ENCODE measurements around the gene VARS2.
A peak's percentile ranks its signal among the peaks of the same experiment; 100 is the strongest.
"Not testable (repeated sequence)": the region's sequence is repeated elsewhere in the genome, so short reads cannot be mapped to it uniquely, and the experiment has no call there.

The VARS2 gene

GRCh38 chr6:30960907-30961673 lies 47.1 kb downstream of the VARS2 start:
- in situ Hi-C loops (cut with HindIII; ENCODE audit: low sequenced_read_pairs), result no loop called here
- no peak overlapping the region for H3K4me3 ChIP-seq (ENCODE audit: low read depth, low read length)
- DNase-seq (ENCODE audit: low read depth, low spot score), result peak; percentile 17
- TF ChIP-seq CTCF (IDR thresholded peaks at IDR 0.05; ENCODE audit: low read depth, low read length), result no peak

- no peak for TF ChIP-seq CTCF (IDR thresholded peaks at IDR 0.05; ENCODE audit: low read depth, low read length)
- no peak overlapping the region for H3K4me3 ChIP-seq (ENCODE audit: low read depth, low read length)
- DNase-seq (ENCODE audit: low read depth, low spot score), result no peak
- in situ Hi-C loops (cut with HindIII; ENCODE audit: low sequenced_read_pairs), result no loop called here
Measured at GRCh38 chr6:30962716-30963115, 48.7 kb downstream of the VARS2 start.

GRCh38 chr6:30963641-30964040 lies 49.6 kb downstream of the VARS2 start:
- TF ChIP-seq CTCF (IDR thresholded peaks at IDR 0.05; ENCODE audit: low read depth, low read length), result no peak
- DNase-seq (ENCODE audit: low read depth, low spot score), result peak; percentile 67
- in situ Hi-C loops (cut with HindIII; ENCODE audit: low sequenced_read_pairs), result no loop called here
- no peak overlapping the region for H3K4me3 ChIP-seq (ENCODE audit: low read depth, low read length)

GRCh38 chr6:30964075-30964474 lies 50.0 kb downstream of the VARS2 start:
- in situ Hi-C loops (cut with HindIII; ENCODE audit: low sequenced_read_pairs), result no loop called here
- TF ChIP-seq CTCF (IDR thresholded peaks at IDR 0.05; ENCODE audit: low read depth, low read length), result no peak
- no peak overlapping the region for H3K4me3 ChIP-seq (ENCODE audit: low read depth, low read length)
- peak; percentile 65 for DNase-seq (ENCODE audit: low read depth, low spot score)

GRCh38 chr6:30965140-30965601 lies 51.1 kb downstream of the VARS2 start:
- TF ChIP-seq CTCF (IDR thresholded peaks at IDR 0.05; ENCODE audit: low read depth, low read length), result no peak
- in situ Hi-C loops (cut with HindIII; ENCODE audit: low sequenced_read_pairs), result no loop called here
- H3K4me3 ChIP-seq (ENCODE audit: low read depth, low read length), result no peak overlapping the region
- no peak for DNase-seq (ENCODE audit: low read depth, low spot score)

- DNase-seq (ENCODE audit: low read depth, low spot score), result no peak
- no peak overlapping the region for H3K4me3 ChIP-seq (ENCODE audit: low read depth, low read length)
- no peak for TF ChIP-seq CTCF (IDR thresholded peaks at IDR 0.05; ENCODE audit: low read depth, low read length)
- in situ Hi-C loops (cut with HindIII; ENCODE audit: low sequenced_read_pairs), result no loop called here
Measured at GRCh38 chr6:30966154-30966553, 52.1 kb downstream of the VARS2 start.

- in situ Hi-C loops (cut with HindIII; ENCODE audit: low sequenced_read_pairs), result not testable (repeated sequence)
Measured at GRCh38 chr6:30969171-30969570, 55.1 kb downstream of the VARS2 start.

More at GRCh38 chr6:30969171-30969570, 55.1 kb downstream of the VARS2 start:
- not testable (repeated sequence) for H3K4me3 ChIP-seq (ENCODE audit: low read depth, low read length); DNase-seq (ENCODE audit: low read depth, low spot score)

All from astrocyte of the spinal cord (primary cell).